AG10803 (cell line): Measurements from ENCODE around the gene ABL1.
A peak's percentile ranks its signal among the peaks of the same experiment; 100 is the strongest.
"Not testable (repeated sequence)": the region's sequence is repeated elsewhere in the genome, so short reads cannot be mapped to it uniquely, and the experiment has no call there.

Source experiments
- DNase-seq: peaks from one replicate; pipeline ENCODE4 v3.0.0; 2010; ENCODE audit warnings: low read depth
- H3K4me3 ChIP-seq: 2 replicates; pipeline ENCODE4 v1.5.1; 2011; ENCODE audit warnings: mild to moderate bottlenecking, low read length, control low read depth
- CTCF ChIP-seq: conservative IDR thresholded peaks from 2 replicates; pipeline ENCODE4 v1.5.1; 2011; ENCODE audit warnings: mild to moderate bottlenecking, low read length, control low read depth, inconsistent platforms

Gene ABL1

DNA sequence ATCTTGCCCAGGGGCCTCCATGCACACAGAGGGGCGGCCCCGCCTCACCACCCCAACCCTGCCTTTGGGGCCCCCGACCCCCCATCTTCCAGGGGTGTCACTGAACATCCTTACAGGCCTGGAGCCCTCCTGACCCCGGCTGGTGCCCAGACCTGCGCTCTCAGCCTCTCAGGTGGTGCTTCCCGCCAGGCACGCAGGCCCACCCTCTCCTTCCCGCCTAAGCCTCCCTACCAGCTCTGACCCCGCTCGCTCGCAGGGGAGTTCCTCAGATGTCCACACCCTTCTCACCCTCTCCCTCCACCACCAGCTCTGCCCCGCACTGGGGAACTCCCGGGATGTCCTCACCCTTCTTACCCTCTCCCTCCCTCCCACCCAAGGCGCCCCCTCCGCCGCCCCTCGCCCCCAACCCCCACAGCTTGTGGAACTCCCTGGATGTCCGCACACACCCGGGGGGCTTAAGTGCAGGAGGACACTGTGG is 73.9 kb downstream of the ABL1 start:
- DNase-seq = no peak
- no peak overlapping the region for H3K4me3 ChIP-seq
- TF ChIP-seq CTCF = no peak

GRCh38 chr9:130910041-130910440 is 75.0 kb downstream of the ABL1 start:
- H3K4me3 ChIP-seq, DNase-seq: not testable (repeated sequence)

- not testable (repeated sequence) for DNase-seq, H3K4me3 ChIP-seq
Measured at GRCh38 chr9:130910670-130911069, 75.6 kb downstream of the ABL1 start.

DNA sequence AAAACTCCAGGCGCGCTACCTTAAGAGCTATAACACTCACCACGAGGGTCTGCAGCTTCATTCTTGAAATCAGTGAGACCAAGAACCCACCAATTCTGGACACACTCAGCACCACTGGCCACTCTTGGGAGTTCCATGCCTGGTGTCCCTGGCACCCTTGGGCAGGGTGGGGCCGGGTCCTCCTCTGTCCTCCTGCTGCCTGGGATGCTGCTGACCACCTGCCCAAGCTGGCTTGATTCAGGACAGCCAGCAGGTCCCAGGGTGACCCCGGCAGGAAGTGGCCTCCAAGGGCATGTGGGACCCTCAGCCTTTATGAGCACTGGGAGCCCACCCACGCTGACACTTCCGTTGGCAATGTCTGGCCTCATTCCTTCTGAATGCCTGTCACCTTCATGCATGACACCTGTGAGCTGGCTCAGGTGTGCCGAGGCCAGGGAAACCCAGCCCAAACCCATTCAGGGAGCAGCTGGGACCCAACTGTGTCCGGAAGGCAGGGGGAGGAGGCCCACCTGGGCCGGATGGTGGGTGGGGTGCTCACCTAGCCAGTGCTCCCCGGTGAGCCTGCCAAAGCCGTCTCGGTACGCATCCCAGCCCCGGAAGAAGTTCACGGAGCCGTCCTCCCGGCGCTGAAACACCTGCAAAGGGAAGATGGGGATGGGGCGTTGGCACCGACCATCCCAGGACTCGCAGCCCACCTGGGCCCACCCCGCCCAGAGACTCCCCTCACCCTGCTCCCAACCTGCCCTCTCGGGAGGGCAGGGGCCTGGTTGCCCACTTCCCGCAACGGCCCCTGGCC is 76.4 kb downstream of the ABL1 start:
- DNase-seq = no peak
- no peak overlapping the region for H3K4me3 ChIP-seq
- TF ChIP-seq CTCF = no peak

DNA sequence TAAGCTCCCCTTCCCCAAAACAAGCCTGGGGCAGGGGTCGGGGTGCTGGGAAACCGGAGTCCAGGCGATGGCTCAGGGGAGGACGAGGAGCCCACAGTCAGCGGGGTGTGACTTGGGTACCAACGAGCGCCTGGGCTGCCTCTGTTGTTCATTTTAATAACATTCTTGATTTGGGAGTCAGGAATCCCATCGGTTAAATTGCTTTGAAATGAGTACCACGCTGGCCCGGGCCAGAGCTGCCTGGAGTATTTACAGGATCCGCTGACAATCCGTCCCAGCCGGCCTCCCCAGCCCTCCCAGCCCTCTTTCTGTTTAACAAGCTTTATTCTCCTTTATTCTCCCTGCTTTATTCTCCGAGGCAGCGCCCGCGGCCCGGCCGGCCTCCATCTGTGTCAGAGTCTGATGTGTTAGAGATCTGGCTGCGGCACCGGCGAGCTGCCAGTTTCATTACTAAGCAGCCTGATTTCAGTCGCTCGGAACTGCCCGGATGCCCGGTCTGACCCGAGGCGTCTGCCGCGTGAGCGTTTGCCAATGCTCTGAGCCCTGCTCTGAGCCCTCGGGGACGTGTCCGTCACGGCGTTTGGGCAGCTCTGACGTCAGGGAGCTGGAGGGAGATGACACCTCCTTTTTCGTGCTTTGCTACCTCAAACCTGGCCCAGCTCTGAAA is 78.0 kb downstream of the ABL1 start:
- no peak for TF ChIP-seq CTCF
- peak overlapping the region; percentile 16 for H3K4me3 ChIP-seq
- DNase-seq = peak; percentile 76

DNA sequence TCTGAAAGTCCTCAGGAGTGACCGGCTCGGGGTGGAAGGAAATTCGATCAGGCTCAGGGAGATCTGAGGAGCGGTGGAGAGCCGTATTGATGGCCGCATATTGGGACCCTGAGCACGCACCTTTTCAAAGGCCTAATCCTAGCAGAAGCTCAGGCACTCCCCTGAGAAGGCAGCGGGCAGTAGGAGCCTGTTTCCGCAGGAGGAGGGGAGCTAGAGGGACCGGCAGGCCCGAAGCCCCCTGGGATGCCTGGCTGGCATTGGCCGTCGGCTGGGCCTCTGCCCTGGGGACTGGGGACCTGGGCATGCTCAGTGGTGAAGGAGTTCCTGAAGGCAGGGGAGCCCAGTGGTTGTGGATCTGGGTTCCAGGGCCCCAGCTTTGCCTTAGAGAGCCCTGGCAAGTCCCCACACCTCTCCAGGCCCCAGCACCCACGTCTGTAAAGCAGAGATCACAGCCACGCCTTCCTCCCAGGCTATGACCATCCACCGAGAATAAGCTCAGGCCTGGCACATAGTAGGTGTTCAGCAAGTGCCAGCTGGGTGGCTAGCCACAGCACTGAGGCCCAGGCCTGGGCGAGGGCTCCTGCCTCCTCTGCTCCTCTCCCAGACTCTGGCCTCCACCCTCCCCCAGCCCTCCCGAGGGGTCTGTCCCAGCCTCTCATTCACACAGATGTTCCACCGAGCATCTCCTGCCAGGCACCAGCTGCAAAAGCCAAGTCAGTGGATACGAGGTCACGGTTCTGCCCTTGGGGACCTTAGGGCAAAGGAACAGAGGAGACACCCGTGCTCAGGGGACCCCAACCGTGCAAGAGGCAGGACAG is 78.8 kb downstream of the ABL1 start:
- TF ChIP-seq CTCF = no peak
- DNase-seq = no peak
- peak overlapping the region; percentile 16 for H3K4me3 ChIP-seq

DNA sequence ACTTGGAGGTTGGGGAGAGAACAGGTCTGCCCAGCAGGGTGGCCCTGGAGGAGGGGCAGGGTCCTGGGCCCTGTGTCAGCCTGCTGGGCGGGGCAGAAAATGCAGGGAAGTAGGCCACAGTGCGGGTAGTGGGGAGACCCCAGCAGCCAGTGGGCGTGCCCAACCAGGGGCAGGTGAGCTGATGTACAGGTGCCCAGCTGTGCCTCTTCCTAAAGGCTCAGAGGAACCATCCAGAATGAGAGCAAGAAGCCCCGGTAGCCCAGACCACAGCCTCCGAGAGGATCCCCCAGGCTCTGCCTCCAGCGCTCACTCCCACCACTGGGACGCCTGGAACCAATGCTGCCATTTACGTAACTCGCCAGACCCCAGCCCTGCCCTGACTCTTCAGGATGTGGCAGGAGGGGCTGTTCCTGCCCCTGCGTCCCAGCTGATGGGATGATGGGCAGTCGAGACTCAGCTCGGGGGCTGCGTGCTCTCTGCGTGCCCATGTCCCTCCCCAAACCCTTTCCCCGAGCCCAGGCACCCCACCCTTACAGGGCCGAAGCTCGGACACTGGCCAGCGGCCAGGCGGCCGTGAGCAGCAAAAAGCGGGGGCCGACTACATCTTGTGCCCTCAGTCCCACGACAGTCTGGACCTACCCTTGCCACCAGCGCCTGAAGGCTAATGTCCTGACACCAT is 79.5 kb downstream of the ABL1 start:
- H3K4me3 ChIP-seq = no peak overlapping the region
- no peak for TF ChIP-seq CTCF
- no peak for DNase-seq
